Right lobe of liver (tissue), 6 donors: ENCODE data around the gene ITPR2. TPM values are rescaled to one million over a fixed set of nuclear protein-coding genes. Genes with fewer than 3 reads are reported as not detected.

Experiments
- ATAC-seq, 4 donors: fragments of 200-7000 bp; cut with Tn5 transposase; one replicate each; pipeline ENCODE4 v1.9.1; 2020; ENCODE audit warnings: mild to moderate bottlenecking in 4 of 4, moderate library complexity in 4 of 4
- DNase-seq, 3 donors: peaks; one replicate each; pipeline ENCODE4 v3.0.0-alpha.2; 2020
- H3K27ac ChIP-seq, 3 donors: fragments of 200-600 bp; one replicate each; pipeline ENCODE4 v1.8.0; 2022
- H3K27me3 ChIP-seq, 2 donors: fragments of 200-600 bp; one replicate each; pipeline ENCODE4 v1.8.0; 2022
- H3K36me3 ChIP-seq, 4 donors: fragments of 200-600 bp; sonication (generic) in 1 of 4; one replicate each; pipeline versions ENCODE4 v1.5.1 to v1.8.0; 2017 to 2022; ENCODE audit warnings: control low read depth in 1 of 4
- H3K4me1 ChIP-seq, 4 donors: fragments of 200-600 bp; sonication (generic) in 1 of 4; one replicate each; pipeline versions ENCODE4 v1.5.1 to v1.8.0; 2017 to 2022; ENCODE audit warnings: control low read depth in 1 of 4
- H3K4me3 ChIP-seq, 3 donors: fragments of 200-600 bp; one replicate each; pipeline ENCODE4 v1.8.0; 2022
- H3K9me3 ChIP-seq, 4 donors: fragments of 200-600 bp; sonication (generic) in 1 of 4; one replicate each; pipeline versions ENCODE4 v1.5.1 to v1.8.0; 2017 to 2022; ENCODE audit warnings: control low read depth in 1 of 4
- CTCF ChIP-seq, 4 donors: fragments of 200-600 bp in 3 of 4; fragments of 450-650 bp in 1 of 4; IDR thresholded peaks; one replicate each; pipeline versions ENCODE4 v1.5.1 to v1.8.0; 2016 to 2022; ENCODE audit warnings: antibody characterized with exemption in 4 of 4, mild to moderate bottlenecking in 2 of 4
- POLR2A ChIP-seq: fragments of 450-650 bp; IDR thresholded peaks from one replicate; pipeline ENCODE4 v1.6.1; 2017; ENCODE audit warnings: antibody characterized with exemption, mild to moderate bottlenecking
- WGBS: methylation state at CpG from one replicate; pipeline ENCODE4 v1.1.6; 2018; ENCODE audit warnings: low coverage, low lambda C conversion rate; ENCODE audit not compliant: insufficient coverage; ENCODE audit errors: missing lambda C conversion rate; 5-methylcytosine and 5-hydroxymethylcytosine counted together
- intact Hi-C, 2 donors: fragments of 100-400 bp; cut with DNase I; formaldehyde crosslinking; loops; one replicate each; pipeline versions ENCODE4 v1.11.2 to v1.14.1; 2022
- long read RNA-seq: library from polyadenylated mRNA; unstranded; transcript quantifications from one replicate; pipeline ENCODE4 v2.0.0, GENCODE V29; 2019
- total RNA-seq, 6 experiments: library from RNA; depleted of rRNA in 2 of 6; stranded (reverse); fragments of >200 nt in 2 of 6; fragmentation: NEBNext Ultra II Directional in 3 of 6; extraction: Animal tissue kit (Norgen Biotek cat#: 25700) in 3 of 6; gene quantifications; one replicate each; pipeline versions ENCODE4 v1.1.0 to v1.2.4, GENCODE V29; 2016 to 2023
- donor health status: DM: no; HTN: yes; CAD: no.
- donor health status: DM: no; HTN: no; CAD: no.
- donor health status: DM: no; HTN: no; CAD: no.
- donor health status: DM: no; HTN: yes; CAD: no.
- donor health status: DM: no; HTN: yes; CAD: no.

Gene ITPR2
- total RNA-seq = 100 to 1,000 TPM in 1 of 6 experiments, 10 to 100 TPM in 5; 39.3 to 114 (median 57.2) TPM
- long read RNA-seq, partial matches to known transcripts = 12 of 13 reads
- long read RNA-seq, other reads (novel, unspliced or antisense) = 1 of 13 reads

- intact Hi-C loops = no loop called here
- H3K9me3 ChIP-seq = no peaks in the 10 kb centered on the region
- H3K27me3 ChIP-seq = no peaks in the 10 kb centered on the region
- peak within 1 kb of the TSS; percentile 93 to 99 (median 95) for H3K27ac ChIP-seq
- 2% methylated on average over 26 of the region's 92 CpGs for WGBS
- TF ChIP-seq POLR2A = peak; percentile 92
- TF ChIP-seq CTCF (IDR thresholded peaks at IDR 0.05) = peak; percentile 17 to 75 (median 32)
- peak within 1 kb of the TSS; percentile 85 to 95 (median 93) for H3K4me3 ChIP-seq
- peaks cover 0 to 18% (median 2%) of the 10 kb centered on the region in 4 donors for H3K4me1 ChIP-seq
- ATAC-seq (peak; percentile 89 to 97 (median 90)), DNase-seq (peak; percentile 97 to 98 (median 98))
- H3K36me3 ChIP-seq = no peaks in the 10 kb centered on the region
These were observed at the start of gene ITPR2 for GRCh38 chr12:26832822-26833742. TSS of gene ITPR2 (minus strand) at chr12:26833194. CDS start at chr12:26832781, 413 bp downstream.

- ATAC-seq = no peak
These were observed 47.6 kb upstream of the ITPR2 start for GRCh38 chr12:26880625-26881024.

GRCh38 chr12:26878661-26879119, 45.7 kb upstream of the ITPR2 start:
- Histone ChIP-seq H3K27me3 (no peaks in the 10 kb centered on the region), H3K27ac (peak overlapping the region in 1 of 3 donors; percentile 26), H3K4me3 (no peak overlapping the region), H3K4me1 (peaks cover 0 to 10% (median 0%) of the 10 kb centered on the region in 4 donors), H3K36me3 (no peaks in the 10 kb centered on the region), H3K9me3 (no peaks in the 10 kb centered on the region)
- DNase-seq = peak; percentile 76 to 94 (median 92)
- 14% methylated on average over 2 of the region's 6 CpGs for whole genome bisulfite sequencing
- intact Hi-C loops = no loop called here
- ATAC-seq = peak; percentile 92 to 99 (median 95)
- TF ChIP-seq CTCF (IDR thresholded peaks at IDR 0.05) = no peak
- TF ChIP-seq POLR2A = no peak

More at GRCh38 chr12:26880625-26881024, 47.6 kb upstream of the ITPR2 start:
- H3K4me1 ChIP-seq = peaks cover 0 to 10% (median 0%) of the 10 kb centered on the region in 4 donors
- no peak overlapping the region for H3K27ac ChIP-seq
- WGBS = 71% methylated on average over 2 of the region's 2 CpGs
- intact Hi-C loops = no loop called here
- DNase-seq = no peak
- TF ChIP-seq POLR2A (no peak), CTCF (IDR thresholded peaks at IDR 0.05) (no peak)
- H3K27me3 ChIP-seq = no peaks in the 10 kb centered on the region
- no peaks in the 10 kb centered on the region for H3K9me3 ChIP-seq
- H3K36me3 ChIP-seq = no peaks in the 10 kb centered on the region
- no peak overlapping the region for H3K4me3 ChIP-seq

DNA sequence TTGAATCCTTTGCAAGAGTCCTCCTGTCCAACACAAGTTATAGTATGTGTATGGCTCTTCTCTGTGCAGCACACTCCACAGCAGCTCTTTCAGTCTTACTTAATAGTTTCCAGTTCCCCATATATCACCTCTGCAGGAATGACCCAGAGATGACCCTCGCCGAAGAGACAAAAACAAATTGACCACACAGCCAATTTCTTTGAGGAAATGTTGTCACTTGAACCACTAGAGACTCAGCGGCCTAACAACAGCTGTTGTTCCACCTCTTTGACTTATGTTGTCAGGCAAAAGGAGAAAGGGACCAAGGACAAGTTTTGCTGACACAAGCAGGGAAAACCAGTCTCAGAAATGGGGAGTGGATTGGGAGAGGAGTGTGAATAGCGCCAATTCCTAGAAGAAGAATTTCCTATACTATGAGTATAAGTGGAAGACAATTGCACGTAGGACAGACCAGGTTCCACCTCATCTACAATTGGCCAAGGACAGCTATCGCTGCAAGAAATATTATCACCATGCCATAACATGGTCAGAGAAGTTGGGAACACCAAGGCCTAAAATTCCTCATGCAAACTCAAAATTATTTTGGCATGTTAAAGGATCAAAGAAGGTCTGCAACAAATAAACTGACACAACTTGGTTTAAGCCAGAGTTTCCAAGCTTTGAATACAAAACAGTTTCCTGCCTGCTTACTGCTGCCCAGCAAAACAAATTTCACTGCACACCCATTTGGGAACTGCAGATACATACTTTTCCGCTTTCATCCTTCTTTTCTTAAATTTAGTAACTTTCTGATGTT, 41.7 kb upstream of the ITPR2 start:
- ATAC-seq (peak in 3 of 4 donors; percentile 15 to 29 (median 23)), DNase-seq (no peak)
- Histone ChIP-seq H3K27ac (no peak overlapping the region), H3K9me3 (no peaks in the 10 kb centered on the region), H3K27me3 (no peaks in the 10 kb centered on the region), H3K4me3 (no peak overlapping the region), H3K36me3 (no peaks in the 10 kb centered on the region), H3K4me1 (peaks cover 0 to 10% (median 0%) of the 10 kb centered on the region in 4 donors)
- TF ChIP-seq POLR2A = no peak
- WGBS = 82% methylated on average over 7 of the region's 7 CpGs
- intact Hi-C loops = no loop called here
